NCI-H2081 (cell line): ENCODE data around the gene LRPAP1.
"Not testable (repeated sequence)": the region's sequence is repeated elsewhere in the genome, so short reads cannot be mapped to it uniquely, and the experiment has no call there.

ENCODE experiments used
- DNase-seq, 2 experiments: peaks; one replicate each; lab custom pipeline; 2025; lab: John Stamatoyannopoulos, UW

The LRPAP1 gene

DNA sequence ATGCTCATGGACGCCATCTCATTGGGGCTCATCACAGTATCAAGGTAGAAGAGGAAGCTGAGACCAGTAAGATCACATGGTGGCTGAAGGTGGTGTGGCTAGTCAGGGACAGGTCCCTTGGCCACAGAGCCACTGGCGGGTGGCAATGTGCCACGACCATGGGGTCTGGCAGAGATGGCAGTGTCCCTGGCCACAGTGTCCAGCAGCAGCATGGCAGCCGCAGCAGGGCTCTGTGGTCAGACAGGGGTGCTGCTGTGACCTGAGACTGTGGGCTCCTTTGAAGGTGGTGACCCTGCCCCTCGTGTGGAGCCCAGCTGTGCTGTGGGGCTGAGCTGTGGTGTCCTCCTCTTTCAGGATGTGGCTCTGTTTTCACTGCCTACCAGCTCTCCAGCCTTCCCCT, 71.3 kb downstream of the LRPAP1 start:
- DNase-seq, result no peak

DNA sequence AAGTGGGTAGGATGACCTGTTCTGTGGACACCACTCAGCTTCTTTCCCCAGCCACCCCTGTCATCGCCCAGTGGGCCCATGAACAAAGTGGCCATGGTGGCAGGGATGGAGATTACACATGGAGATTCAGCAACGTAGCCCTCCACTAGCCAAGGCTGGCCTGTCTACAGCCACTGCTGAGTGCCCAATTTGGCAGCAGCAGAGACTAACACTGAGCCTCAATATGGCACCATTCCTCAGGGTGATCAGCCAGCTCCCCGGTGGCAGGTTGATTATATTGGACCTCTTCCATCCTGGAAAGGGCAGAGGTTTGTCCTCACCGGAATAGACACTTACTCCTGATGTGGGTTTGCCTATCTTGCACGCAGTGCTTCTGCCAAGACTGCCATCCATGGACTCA, 73.1 kb downstream of the LRPAP1 start:
- DNase-seq, result not testable (repeated sequence)

DNA sequence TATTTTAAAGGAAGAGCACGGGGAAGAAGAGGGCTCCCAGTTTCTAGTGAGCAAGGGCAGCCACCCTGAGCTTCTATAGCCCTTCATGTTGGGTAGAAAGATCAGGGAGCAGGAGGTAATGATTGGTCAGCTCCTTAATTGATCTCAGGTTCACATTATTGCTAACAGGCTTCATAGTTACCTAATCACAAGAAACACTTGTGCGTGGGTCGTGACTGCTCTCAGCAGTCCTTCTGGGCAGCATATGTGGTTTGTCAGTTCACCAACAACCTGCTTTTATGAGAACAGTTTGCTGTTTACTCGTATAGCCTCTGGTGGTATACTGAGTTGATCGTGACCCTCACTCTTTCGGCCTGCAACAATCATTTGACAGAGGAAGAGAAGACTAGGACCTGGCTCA, 73.9 kb downstream of the LRPAP1 start:
- DNase-seq, result no peak

DNA sequence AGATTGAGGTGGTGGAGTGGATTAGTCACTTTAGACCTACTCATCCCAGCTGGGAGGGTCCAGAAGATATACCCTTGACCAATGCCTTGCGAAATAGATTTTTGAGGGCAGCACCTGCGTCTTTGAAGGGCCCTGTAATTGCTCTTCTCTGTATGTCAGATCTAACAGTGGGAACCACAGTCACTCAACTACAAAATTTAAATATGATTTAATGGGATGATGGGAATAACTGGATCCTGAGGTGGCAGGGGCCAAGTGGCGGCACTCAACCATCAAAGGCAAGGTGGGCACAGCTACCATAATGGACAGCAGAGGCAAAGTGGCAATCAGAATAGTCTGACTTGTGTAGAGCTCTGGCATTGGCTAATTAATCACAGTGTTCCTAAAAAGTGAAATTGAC, 76.6 kb downstream of the LRPAP1 start:
- DNase-seq, result not testable (repeated sequence)
